ENCODE data around the gene GAD2.

Gene GAD2

DNA sequence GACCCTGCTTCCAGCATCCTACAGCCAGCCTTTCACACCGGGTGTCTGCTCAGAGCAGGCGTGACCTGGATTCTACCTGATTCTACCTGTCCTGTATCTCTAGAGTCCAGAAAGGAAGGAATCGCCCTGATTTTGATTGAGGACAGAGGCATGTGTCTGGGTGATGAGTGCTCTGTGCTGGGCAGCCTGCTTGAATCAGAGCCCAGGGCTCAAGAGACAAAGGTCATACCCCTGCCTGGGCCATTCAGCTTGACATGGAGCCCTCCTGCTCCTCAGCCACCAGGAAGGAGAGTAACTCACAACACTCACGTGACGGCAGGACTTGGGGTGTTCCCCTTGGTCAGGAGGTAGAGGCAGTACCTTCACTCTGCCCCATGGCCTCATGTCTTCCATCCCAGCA lies 11.2 kb downstream of the GAD2 start:
- TF ChIP-seq TAF1 (IDR thresholded peaks at IDR 0.05; ENCODE audit: borderline replicate concordance, insufficient read depth, low read length) (no peak), SIN3A (IDR thresholded peaks at IDR 0.05; ENCODE audit: borderline replicate concordance, insufficient read depth, low read length) (no peak), FOXP2 (optimal IDR thresholded peaks at IDR 0.05; ENCODE audit: borderline replicate concordance, extremely low read depth, extremely low read length, insufficient read depth) (no peak), POLR2AphosphoS5 (IDR thresholded peaks at IDR 0.05; ENCODE audit: low read depth, low read length) (no peak)
- TF ChIP-seq, protein P1, sequence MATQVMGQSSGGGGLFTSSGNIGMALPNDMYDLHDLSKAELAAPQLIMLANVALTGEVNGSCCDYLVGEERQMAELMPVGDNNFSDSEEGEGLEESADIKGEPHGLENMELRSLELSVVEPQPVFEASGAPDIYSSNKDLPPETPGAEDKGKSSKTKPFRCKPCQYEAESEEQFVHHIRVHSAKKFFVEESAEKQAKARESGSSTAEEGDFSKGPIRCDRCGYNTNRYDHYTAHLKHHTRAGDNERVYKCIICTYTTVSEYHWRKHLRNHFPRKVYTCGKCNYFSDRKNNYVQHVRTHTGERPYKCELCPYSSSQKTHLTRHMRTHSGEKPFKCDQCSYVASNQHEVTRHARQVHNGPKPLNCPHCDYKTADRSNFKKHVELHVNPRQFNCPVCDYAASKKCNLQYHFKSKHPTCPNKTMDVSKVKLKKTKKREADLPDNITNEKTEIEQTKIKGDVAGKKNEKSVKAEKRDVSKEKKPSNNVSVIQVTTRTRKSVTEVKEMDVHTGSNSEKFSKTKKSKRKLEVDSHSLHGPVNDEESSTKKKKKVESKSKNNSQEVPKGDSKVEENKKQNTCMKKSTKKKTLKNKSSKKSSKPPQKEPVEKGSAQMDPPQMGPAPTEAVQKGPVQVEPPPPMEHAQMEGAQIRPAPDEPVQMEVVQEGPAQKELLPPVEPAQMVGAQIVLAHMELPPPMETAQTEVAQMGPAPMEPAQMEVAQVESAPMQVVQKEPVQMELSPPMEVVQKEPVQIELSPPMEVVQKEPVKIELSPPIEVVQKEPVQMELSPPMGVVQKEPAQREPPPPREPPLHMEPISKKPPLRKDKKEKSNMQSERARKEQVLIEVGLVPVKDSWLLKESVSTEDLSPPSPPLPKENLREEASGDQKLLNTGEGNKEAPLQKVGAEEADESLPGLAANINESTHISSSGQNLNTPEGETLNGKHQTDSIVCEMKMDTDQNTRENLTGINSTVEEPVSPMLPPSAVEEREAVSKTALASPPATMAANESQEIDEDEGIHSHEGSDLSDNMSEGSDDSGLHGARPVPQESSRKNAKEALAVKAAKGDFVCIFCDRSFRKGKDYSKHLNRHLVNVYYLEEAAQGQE (IDR thresholded peaks at IDR 0.05; ENCODE audit: insufficient read depth in 1 of 2, low read depth in 2 of 2, low read length in 2 of 2), result no peak

DNA sequence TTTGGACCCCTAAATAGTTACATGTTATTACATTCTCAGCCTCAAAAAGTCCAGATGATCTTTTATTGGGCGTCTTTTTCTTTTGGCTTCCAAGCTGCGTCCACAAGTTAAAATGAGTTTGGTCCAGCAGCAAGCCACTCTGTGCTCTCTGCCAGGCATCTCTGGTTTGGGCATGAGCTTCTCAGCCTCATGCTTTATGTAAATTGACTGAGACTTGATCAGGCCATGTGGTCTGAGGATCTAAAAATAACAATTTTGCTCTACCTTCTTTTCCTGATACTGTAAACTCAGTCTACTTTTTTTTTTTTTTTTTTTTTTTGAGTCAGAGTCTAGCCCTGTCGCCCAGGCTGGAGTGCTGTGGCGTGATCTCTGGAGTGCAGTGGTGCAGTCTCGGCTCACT lies 15.6 kb downstream of the GAD2 start:
- TF ChIP-seq POLR2AphosphoS5 (IDR thresholded peaks at IDR 0.05; ENCODE audit: low read depth, low read length) (no peak), SIN3A (IDR thresholded peaks at IDR 0.05; ENCODE audit: borderline replicate concordance, insufficient read depth, low read length) (no peak), TAF1 (IDR thresholded peaks at IDR 0.05; ENCODE audit: borderline replicate concordance, insufficient read depth, low read length) (no peak), FOXP2 (optimal IDR thresholded peaks at IDR 0.05; ENCODE audit: borderline replicate concordance, extremely low read depth, extremely low read length, insufficient read depth) (no peak)
- TF ChIP-seq, protein P1 (IDR thresholded peaks at IDR 0.05; ENCODE audit: insufficient read depth in 1 of 2, low read depth in 2 of 2, low read length in 2 of 2), result no peak

DNA sequence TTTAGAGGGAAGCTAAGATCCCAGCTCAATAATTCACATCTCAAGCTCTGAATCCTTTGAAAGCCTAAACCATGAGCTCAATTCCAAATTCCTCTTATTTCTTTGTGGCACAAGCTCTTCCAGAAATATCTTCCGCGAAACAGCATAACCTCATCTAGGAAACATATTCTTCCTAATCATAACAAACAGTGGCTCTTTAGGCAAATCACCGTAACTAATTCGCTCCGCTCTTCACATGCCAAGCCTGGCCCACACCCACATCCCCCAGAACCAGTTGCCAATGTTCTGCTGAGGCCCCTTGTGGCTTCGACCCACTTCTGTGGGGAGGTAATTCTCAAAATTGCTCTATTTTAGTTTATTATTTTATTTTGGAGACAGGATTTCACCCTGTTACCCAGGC lies 19.2 kb downstream of the GAD2 start:
- TF ChIP-seq SIN3A (IDR thresholded peaks at IDR 0.05; ENCODE audit: borderline replicate concordance, insufficient read depth, low read length), result no peak
- TF ChIP-seq, protein P1 (IDR thresholded peaks at IDR 0.05; ENCODE audit: insufficient read depth in 1 of 2, low read depth in 2 of 2, low read length in 2 of 2), result no peak
- no peak for TF ChIP-seq FOXP2 (optimal IDR thresholded peaks at IDR 0.05; ENCODE audit: borderline replicate concordance, extremely low read depth, extremely low read length, insufficient read depth)
- no peak for TF ChIP-seq POLR2AphosphoS5 (IDR thresholded peaks at IDR 0.05; ENCODE audit: low read depth, low read length)
- TF ChIP-seq TAF1 (IDR thresholded peaks at IDR 0.05; ENCODE audit: borderline replicate concordance, insufficient read depth, low read length), result no peak

DNA sequence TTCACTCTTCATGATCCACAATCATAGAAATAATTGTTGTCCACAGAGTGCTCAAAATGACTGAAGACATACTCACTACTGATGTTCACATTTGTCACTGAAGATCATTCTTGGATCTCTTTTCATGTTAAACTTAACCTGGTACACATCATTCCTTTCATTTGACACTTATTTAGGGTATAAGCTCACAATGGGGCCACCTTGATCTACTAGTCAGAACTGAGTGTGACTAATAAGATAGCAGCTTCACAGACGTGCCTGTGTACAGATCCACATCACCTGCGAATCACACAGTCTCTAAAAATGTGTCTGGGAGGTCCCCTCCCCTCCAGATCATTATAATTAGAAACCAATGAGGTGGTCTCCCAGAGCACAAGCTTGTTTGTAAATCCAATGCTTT lies 21.8 kb downstream of the GAD2 start:
- TF ChIP-seq TAF1 (IDR thresholded peaks at IDR 0.05; ENCODE audit: borderline replicate concordance, insufficient read depth, low read length) (no peak), POLR2AphosphoS5 (IDR thresholded peaks at IDR 0.05; ENCODE audit: low read depth, low read length) (no peak), FOXP2 (optimal IDR thresholded peaks at IDR 0.05; ENCODE audit: borderline replicate concordance, extremely low read depth, extremely low read length, insufficient read depth) (no peak), SIN3A (IDR thresholded peaks at IDR 0.05; ENCODE audit: borderline replicate concordance, insufficient read depth, low read length) (no peak)
- TF ChIP-seq, protein P1 (IDR thresholded peaks at IDR 0.05; ENCODE audit: insufficient read depth in 1 of 2, low read depth in 2 of 2, low read length in 2 of 2), result no peak
